GM12878 (cell line): ENCODE results near the gene C11orf97. TPM values are rescaled to one million over a fixed set of nuclear protein-coding genes. Genes with fewer than 3 reads are reported as not detected.

Source experiments
- ATAC-seq: fragments of 200-7000 bp; cut with Tn5 transposase; 3 replicates; pipeline ENCODE4 v1.9.1; 2020; ENCODE audit warnings: mild to moderate bottlenecking, moderate library complexity
- BruUV-seq: library from RNA; stranded (reverse); fragments of 400-500 nt; replicated peaks from 2 replicates; lab custom pipeline; 2021; lab: Mats Ljungman, UMichigan
- CTCF ChIA-PET: fragments of 300-600 bp; sonication (Branson Sonifier 250); formaldehyde crosslinking; extraction: SDS; loops from one replicate; lab custom pipeline; 2021; ENCODE audit warnings: inconsistent platforms; lab: Yijun Ruan, JAX
- POLR2A ChIA-PET: fragments of 350-600 bp; formaldehyde crosslinking; extraction: SDS; loops from one replicate; lab custom pipeline; 2021; ENCODE audit warnings: inconsistent platforms; lab: Charles Lee
- RAD21 ChIA-PET: fragments of 300-600 bp; sonication (Branson Sonifier 250); formaldehyde crosslinking; loops from one replicate; lab custom pipeline; 2023; ENCODE audit warnings: antibody characterized with exemption; ENCODE audit not compliant: unreplicated experiment; lab: Charles Lee
- SMC1A ChIA-PET: fragments of 300-600 bp; sonication (Branson Sonifier 250); formaldehyde crosslinking; loops from one replicate; lab custom pipeline; 2023; ENCODE audit not compliant: unreplicated experiment, uncharacterized antibody; lab: Charles Lee
- DNase-seq: peaks from one replicate; pipeline ENCODE4 v3.0.0-alpha.2; 2011; ENCODE audit warnings: low read depth, low spot score
- FAIRE-seq: peaks from 3 replicates; lab custom pipeline; 2011; peaks lifted over from hg19 to GRCh38; lab: Jason Lieb, UNC
- H2AFZ ChIP-seq: 2 replicates; pipeline ENCODE4 v1.6.0; 2011; ENCODE audit warnings: low read depth, low read length, control low read depth; ENCODE audit not compliant: control insufficient read depth
- H3K27ac ChIP-seq: 2 replicates; pipeline ENCODE4 v1.5.1; 2011; ENCODE audit warnings: control low read depth; ENCODE audit not compliant: control insufficient read depth, insufficient read depth
- H3K27me3 ChIP-seq, 2 experiments: replicated peaks in 1 of 2; 2 replicates each; pipeline versions ENCODE4 v1.6.0 to v1.6.1; 2011; ENCODE audit warnings: low read length in 1 of 2; ENCODE audit not compliant: control insufficient read depth in 2 of 2, insufficient read depth in 2 of 2
- H3K36me3 ChIP-seq, 2 experiments: 2 replicates each; pipeline ENCODE4 v1.5.1; 2011; ENCODE audit warnings: low read length in 1 of 2; ENCODE audit not compliant: control insufficient read depth in 2 of 2, insufficient read depth in 2 of 2
- H3K4me1 ChIP-seq: 2 replicates; pipeline ENCODE4 v1.6.1; 2011; ENCODE audit warnings: mild to moderate bottlenecking, low read length, moderate library complexity, mixed read lengths; ENCODE audit not compliant: control insufficient read depth, insufficient read depth
- H3K4me2 ChIP-seq: 2 replicates; pipeline ENCODE4 v1.6.0; 2011; ENCODE audit warnings: control low read depth; ENCODE audit not compliant: control insufficient read depth, insufficient read depth
- H3K4me3 ChIP-seq: fragments of 200-600 bp; sonication (generic); 2 replicates; pipeline ENCODE4 v1.5.1; 2016
- H3K79me2 ChIP-seq: 2 replicates; pipeline ENCODE4 v1.6.0; 2011; ENCODE audit warnings: low read length; ENCODE audit not compliant: control insufficient read depth, insufficient read depth
- H3K9ac ChIP-seq: 2 replicates; pipeline ENCODE4 v1.8.0; 2011; ENCODE audit warnings: low read length, control low read depth, mixed read lengths; ENCODE audit not compliant: control insufficient read depth, insufficient read depth
- H3K9me3 ChIP-seq: replicated peaks from 3 replicates; pipeline ENCODE4 v1.5.1; 2011; ENCODE audit warnings: mild to moderate bottlenecking, low read length; ENCODE audit not compliant: control insufficient read depth, insufficient read depth
- H4K20me1 ChIP-seq: 2 replicates; pipeline ENCODE4 v1.6.0; 2011; ENCODE audit not compliant: control insufficient read depth, insufficient read depth
- BMI1 ChIP-seq: fragments of 450-650 bp; IDR thresholded peaks from 2 replicates; pipeline ENCODE4 v1.6.1; 2016; ENCODE audit warnings: mild to moderate bottlenecking, moderate library complexity, borderline replicate concordance
- CHD4 ChIP-seq: fragments of 200-600 bp; sonication (generic); IDR thresholded peaks from 2 replicates; pipeline ENCODE4 v1.6.1; 2016; ENCODE audit warnings: mild to moderate bottlenecking
- LARP7 ChIP-seq: fragments of 450-650 bp; IDR thresholded peaks from 2 replicates; pipeline ENCODE4 v1.6.1; 2017; ENCODE audit warnings: mild to moderate bottlenecking
- MAX ChIP-seq: IDR thresholded peaks from 2 replicates; pipeline ENCODE4 v1.6.1; 2012; ENCODE audit warnings: low read depth, low read length, improper control_type of control experiment
- MYB ChIP-seq: fragments of 150-350 bp; IDR thresholded peaks from 2 replicates; pipeline ENCODE4 v1.6.1; 2014; ENCODE audit warnings: mild to moderate bottlenecking, low read depth, low read length, borderline replicate concordance
- PKNOX1 ChIP-seq: fragments of 450-650 bp; IDR thresholded peaks from 2 replicates; pipeline ENCODE4 v1.6.1; 2016; ENCODE audit warnings: mild to moderate bottlenecking
- WGBS: methylation state at CpG from one replicate; pipeline ENCODE4 v1.1.6; 2016; ENCODE audit warnings: low lambda C conversion rate; ENCODE audit not compliant: insufficient replicate concordance, insufficient coverage; ENCODE audit errors: missing lambda C conversion rate; 5-methylcytosine and 5-hydroxymethylcytosine counted together
- in situ Hi-C: fragments of 300-500 bp; cut with MboI; formaldehyde crosslinking; loops from 9 replicates; pipeline ENCODE4 v1.14.3; 2018; ENCODE audit warnings: mixed read lengths
- intact Hi-C: fragments of 100-400 bp; cut with micrococcal nuclease; formaldehyde crosslinking; loops from one replicate; pipeline ENCODE4 v1.14.2; 2022; ENCODE audit not compliant: unreplicated experiment
- polyA plus RNA-seq, 11 experiments: library from polyadenylated mRNA; depleted of rRNA in 4 of 11; unstranded in 6 of 11; stranded (reverse) in 5 of 11; fragments of >200 nt; fragmentation: Nextera tagmentation in 4 of 11; fragmentation: Illumina TruSeq in 1 of 11; extraction: Ambion mirVana in 4 of 11; extraction: Trizol in 1 of 11; gene quantifications; 1 replicate in 1 of 11; 2 replicates in 10 of 11; pipeline versions ENCODE4 v1.2.1 to v1.2.3, GENCODE V29; 2011 to 2016; ENCODE audit warnings: inconsistent platforms in 2 of 11, missing spikeins in 2 of 11, low read depth in 1 of 11
- total RNA-seq, 4 experiments: library from RNA; depleted of rRNA in 3 of 4; stranded (reverse); fragments of >200 nt in 3 of 4; fragmentation: Illumina TruSeq in 1 of 4; extraction: Trizol in 1 of 4; gene quantifications; 2 replicates each; pipeline versions ENCODE4 v1.2.1 to v1.2.3, GENCODE V29; 2013 to 2021

The C11orf97 gene
- total and polyA plus RNA-seq, 10 of the 15 experiments (the other 5 are each of a cell fraction or from before 2014, with no cell fraction given) = not detected

- no peaks in the 10 kb centered on the region for H3K79me2 ChIP-seq
- in situ Hi-C loops (loop anchor here (5.0 kb wide), 1 partner anchor 73 kb away; no protein-coding TSS in a partner anchor), intact Hi-C loops (no loop called here)
- ChIA-PET CTCF (interaction anchor here (1.3 to 15.7 kb wide), 4 partner anchors 23 to 81 kb away, joined by 4 to 337 read pairs (median 191); no protein-coding TSS in a partner anchor), SMC1A (interaction anchor here (0.6 to 13.5 kb wide), 8 partner anchors 9 to 191 kb away, joined by 3 to 216 read pairs (median 6); no protein-coding TSS in a partner anchor), RAD21 (interaction anchor here (0.6 to 1.6 kb wide), 5 partner anchors 58 to 87 kb away, joined by 3 to 5 read pairs (median 3); no protein-coding TSS in a partner anchor), POLR2A (interaction anchor here (0.7 kb wide), 2 partner anchors 47 to 73 kb away, joined by 5 read pairs; no protein-coding TSS in a partner anchor)
- H3K27ac ChIP-seq = no peak overlapping the region
- no TSS peak for BruUV-seq
- no peaks in the 10 kb centered on the region for H3K36me3 ChIP-seq
- H3K4me2 ChIP-seq = no peak overlapping the region
- no peaks in the 10 kb centered on the region for H3K9me3 ChIP-seq
- H3K9ac ChIP-seq = no peak overlapping the region
- no peak for FAIRE-seq
- H3K4me3 ChIP-seq = no peak overlapping the region
- TF ChIP-seq LARP7 (no peak), MYB (no peak), CHD4 (no peak), BMI1 (no peak), MAX (no peak), PKNOX1 (no peak)
- DNase-seq = no peak
- 0% methylated on average over 1 of the region's 1 CpG for WGBS
- no peaks in the 10 kb centered on the region; the same call in 1 of the 2 replicates for H3K4me1 ChIP-seq
- no peak overlapping the region for H2AFZ ChIP-seq
- no peaks in the 10 kb centered on the region for H4K20me1 ChIP-seq
- H3K27me3 ChIP-seq = no peaks in the 10 kb centered on the region
- ATAC-seq = no peak
Measured at GRCh38 chr11:94524341-94524740, 12.1 kb downstream of the C11orf97 start.
